HG03520 (cell line): Measurements from ENCODE around the gene SYT1.

Experiments used
- ATAC-seq: cut with Tn5 transposase; IDR thresholded peaks from one replicate; pipeline ENCODE4 v1.9.1; 2021; ENCODE audit warnings: mild to moderate bottlenecking, moderate library complexity; ENCODE audit not compliant: unreplicated experiment

SYT1 gene

GRCh38 chr12:79267580-79267979 is 403.0 kb downstream of the SYT1 start:
- no peak for ATAC-seq

- no peak for ATAC-seq
Observed at GRCh38 chr12:79274501-79275064, 410.0 kb downstream of the SYT1 start.

- no peak for ATAC-seq
Observed at GRCh38 chr12:79275631-79276030, 411.1 kb downstream of the SYT1 start.

GRCh38 chr12:79283364-79283763 is 418.8 kb downstream of the SYT1 start:
- ATAC-seq = no peak

GRCh38 chr12:79288911-79289310 is 424.3 kb downstream of the SYT1 start:
- no peak for ATAC-seq

GRCh38 chr12:79291711-79292110 is 427.1 kb downstream of the SYT1 start:
- ATAC-seq = no peak

GRCh38 chr12:79294590-79294989 is 430.0 kb downstream of the SYT1 start:
- ATAC-seq = no peak

- ATAC-seq = no peak
Observed at GRCh38 chr12:79295572-79295971, 431.0 kb downstream of the SYT1 start.

GRCh38 chr12:79296133-79296532 is 431.6 kb downstream of the SYT1 start:
- no peak for ATAC-seq

GRCh38 chr12:79296871-79297270 is 432.3 kb downstream of the SYT1 start:
- ATAC-seq = no peak

GRCh38 chr12:79298506-79298905 is 433.9 kb downstream of the SYT1 start:
- ATAC-seq = no peak

GRCh38 chr12:79299447-79300198 is 435.0 kb downstream of the SYT1 start:
- no peak for ATAC-seq

- no peak for ATAC-seq
Observed at GRCh38 chr12:79300199-79300568, 435.6 kb downstream of the SYT1 start.

GRCh38 chr12:79301181-79301580 is 436.6 kb downstream of the SYT1 start:
- ATAC-seq = no peak

GRCh38 chr12:79302162-79302814 is 437.7 kb downstream of the SYT1 start:
- ATAC-seq = no peak

- no peak for ATAC-seq
Observed at GRCh38 chr12:79307340-79307739, 442.8 kb downstream of the SYT1 start.

GRCh38 chr12:79309039-79309438 is 444.5 kb downstream of the SYT1 start:
- ATAC-seq = no peak

GRCh38 chr12:79317179-79317847 is 452.7 kb downstream of the SYT1 start:
- no peak for ATAC-seq

- no peak for ATAC-seq
Observed at GRCh38 chr12:79322905-79323304, 458.3 kb downstream of the SYT1 start.

- ATAC-seq = no peak
Observed at GRCh38 chr12:79324571-79324970, 460.0 kb downstream of the SYT1 start.

- no peak for ATAC-seq
Observed at GRCh38 chr12:79326222-79326621, 461.6 kb downstream of the SYT1 start.

GRCh38 chr12:79326663-79327062 is 462.1 kb downstream of the SYT1 start:
- ATAC-seq = no peak
